IMR-90 (cell line): ENCODE data around the gene GUCY1A2. TPM values are rescaled to one million over a fixed set of nuclear protein-coding genes. Genes with fewer than 3 reads are reported as not detected.
A peak's percentile ranks its signal among the peaks of the same experiment; 100 is the strongest.

Source experiments
- ATAC-seq: fragments of 200-7000 bp; cut with Tn5 transposase; 2 replicates; pipeline ENCODE4 v1.9.1; 2020; ENCODE audit warnings: low read depth, mild to moderate bottlenecking, moderate library complexity
- BruUV-seq: library from RNA; stranded (reverse); fragments of 400-500 nt; replicated peaks from 2 replicates; lab custom pipeline; 2021; lab: Mats Ljungman, UMichigan
- CTCF ChIA-PET: fragments of 300-600 bp; formaldehyde crosslinking; extraction: SDS; loops from one replicate; lab custom pipeline; 2021; ENCODE audit warnings: antibody characterized with exemption; lab: Yijun Ruan, JAX
- POLR2A ChIA-PET: fragments of 300-600 bp; sonication (Branson Sonifier 250); formaldehyde crosslinking; loops from one replicate; lab custom pipeline; 2022; ENCODE audit warnings: antibody characterized with exemption; ENCODE audit not compliant: unreplicated experiment; lab: Charles Lee
- DNase-seq: peaks from one replicate; pipeline ENCODE4 v3.0.0; 2013
- H2AFZ ChIP-seq: replicated peaks from 2 replicates; pipeline ENCODE3; 2013; ENCODE audit warnings: low read length, mild to moderate bottlenecking; ENCODE audit not compliant: poor library complexity
- H2AK5ac ChIP-seq: 2 replicates; pipeline ENCODE4 v1.6.1; 2013; ENCODE audit warnings: low read depth, low read length, inconsistent platforms
- H2AK9ac ChIP-seq: replicated peaks from 2 replicates; pipeline ENCODE3; 2013; ENCODE audit warnings: mild to moderate bottlenecking, low read depth, low read length, moderate library complexity; ENCODE audit not compliant: poor library complexity
- H2BK120ac ChIP-seq: 2 replicates; pipeline ENCODE4 v1.6.1; 2013; ENCODE audit warnings: low read depth, low read length, inconsistent platforms
- H2BK15ac ChIP-seq: 3 replicates; pipeline ENCODE4 v1.6.1; 2013; ENCODE audit warnings: low read depth, low read length, inconsistent platforms
- H2BK20ac ChIP-seq: 2 replicates; pipeline ENCODE4 v1.6.1; 2013; ENCODE audit warnings: low read depth, mild to moderate bottlenecking, inconsistent platforms, low read length, moderate library complexity
- H2BK5ac ChIP-seq: 2 replicates; pipeline ENCODE4 v1.6.1; 2013; ENCODE audit warnings: mild to moderate bottlenecking, low read depth, low read length, inconsistent platforms; ENCODE audit not compliant: poor library complexity, severe bottlenecking
- H3K14ac ChIP-seq: replicated peaks from 2 replicates; pipeline ENCODE4 v1.6.1; 2013; ENCODE audit warnings: low read depth, low read length, inconsistent platforms
- H3K18ac ChIP-seq: 2 replicates; pipeline ENCODE4 v1.6.1; 2013; ENCODE audit warnings: low read depth, low read length, control low read depth
- H3K23ac ChIP-seq: 2 replicates; pipeline ENCODE4 v1.6.1; 2013; ENCODE audit warnings: low read depth, low read length, inconsistent platforms
- H3K27ac ChIP-seq: 2 replicates; pipeline ENCODE4 v1.5.1; 2013; ENCODE audit warnings: mild to moderate bottlenecking, control low read depth, low read length; ENCODE audit not compliant: insufficient read depth
- H3K27me3 ChIP-seq: 2 replicates; pipeline ENCODE4 v1.6.1; 2013; ENCODE audit warnings: low read length; ENCODE audit not compliant: control insufficient read depth, insufficient read depth
- H3K36me3 ChIP-seq: 2 replicates; pipeline ENCODE4 v1.6.1; 2013; ENCODE audit warnings: low read length, mixed read lengths; ENCODE audit not compliant: control insufficient read depth, insufficient read depth
- H3K4ac ChIP-seq: 2 replicates; pipeline ENCODE4 v1.6.1; 2013; ENCODE audit warnings: low read depth, low read length, inconsistent platforms
- H3K4me1 ChIP-seq: 2 replicates; pipeline ENCODE4 v1.6.1; 2013; ENCODE audit warnings: low read length, mixed read lengths; ENCODE audit not compliant: control insufficient read depth, insufficient read depth
- H3K4me2 ChIP-seq: 2 replicates; pipeline ENCODE4 v1.6.1; 2013; ENCODE audit warnings: low read depth, mild to moderate bottlenecking, control low read depth, low read length, moderate library complexity
- H3K4me3 ChIP-seq: 2 replicates; pipeline ENCODE4 v1.5.1; 2013; ENCODE audit warnings: low read depth, mild to moderate bottlenecking, control low read depth, low read length, moderate library complexity; ENCODE audit not compliant: insufficient read depth
- H3K56ac ChIP-seq: 2 replicates; pipeline ENCODE4 v1.6.1; 2013; ENCODE audit warnings: low read length, inconsistent platforms; ENCODE audit not compliant: insufficient read depth; ENCODE audit errors: extremely low read depth
- H3K79me1 ChIP-seq, 2 experiments: 2 replicates each; pipeline ENCODE4 v1.6.1; 2013; ENCODE audit warnings: low read length in 2 of 2, inconsistent platforms in 1 of 2, low read depth in 1 of 2
- H3K9ac ChIP-seq: 2 replicates; pipeline ENCODE4 v1.6.1; 2013; ENCODE audit warnings: low read depth, low read length, control low read depth
- H3K9me1 ChIP-seq: 2 replicates; pipeline ENCODE4 v1.6.1; 2013; ENCODE audit warnings: low read length, inconsistent platforms; ENCODE audit not compliant: insufficient read depth
- H3K9me3 ChIP-seq: 2 replicates; pipeline ENCODE4 v1.6.1; 2013; ENCODE audit warnings: low read length; ENCODE audit not compliant: control insufficient read depth, insufficient read depth
- H4K20me1 ChIP-seq: 2 replicates; pipeline ENCODE4 v1.6.1; 2013; ENCODE audit warnings: low read length, inconsistent platforms; ENCODE audit not compliant: insufficient read depth
- H4K5ac ChIP-seq: 2 replicates; pipeline ENCODE4 v1.6.1; 2013; ENCODE audit warnings: mild to moderate bottlenecking, low read depth, low read length, control low read depth
- H4K8ac ChIP-seq, 2 experiments: 2 replicates each; pipeline ENCODE4 v1.6.1; 2013; ENCODE audit warnings: low read depth in 2 of 2, low read length in 2 of 2, control low read depth in 1 of 2, inconsistent platforms in 1 of 2
- H4K91ac ChIP-seq: 2 replicates; pipeline ENCODE4 v1.6.1; 2013; ENCODE audit warnings: low read depth, low read length, inconsistent platforms; ENCODE audit not compliant: insufficient read depth
- MAZ ChIP-seq: IDR thresholded peaks from 2 replicates; pipeline ENCODE4 v1.6.1; 2012; ENCODE audit warnings: low read depth, mild to moderate bottlenecking, low read length, improper control_type of control experiment, moderate library complexity, borderline replicate concordance
- MXI1 ChIP-seq: IDR thresholded peaks from 2 replicates; pipeline ENCODE4 v1.6.1; 2012; ENCODE audit warnings: low read depth, mild to moderate bottlenecking, low read length, moderate library complexity, borderline replicate concordance
- NFE2L2 ChIP-seq: fragments of 150-350 bp; IDR thresholded peaks from 2 replicates; pipeline ENCODE4 v1.6.1; 2016; ENCODE audit warnings: low read depth, mild to moderate bottlenecking, low read length
- POLR2A ChIP-seq: IDR thresholded peaks from 2 replicates; pipeline ENCODE4 v1.6.1; 2012; ENCODE audit warnings: mild to moderate bottlenecking, low read depth, low read length
- SMC3 ChIP-seq: fragments of 150-350 bp; IDR thresholded peaks from 2 replicates; pipeline ENCODE4 v1.6.1; 2016; ENCODE audit warnings: low read depth, mild to moderate bottlenecking, antibody characterized with exemption, low read length, moderate library complexity
- WGBS, 2 experiments: methylation state at CpG; one replicate each; pipeline versions ENCODE4 v1.1.5 to v1.1.7; 2013; ENCODE audit warnings: missing lambda C conversion rate in 2 of 2; ENCODE audit not compliant: insufficient read length in 1 of 2; ENCODE audit errors: extremely low coverage in 2 of 2; 5-methylcytosine and 5-hydroxymethylcytosine counted together
- dilution Hi-C: fragments of 300-500 bp; cut with HindIII; formaldehyde crosslinking; loops from one replicate; pipeline ENCODE4 v1.14.3; 2018; ENCODE audit warnings: low sequenced_read_pairs; ENCODE audit not compliant: unreplicated experiment
- in situ Hi-C: fragments of 300-500 bp; cut with MboI; formaldehyde crosslinking; loops from 3 replicates; pipeline ENCODE4 v1.14.3; 2019; ENCODE audit warnings: low sequenced_read_pairs, inconsistent platforms, mixed read lengths
- intact Hi-C: fragments of 100-400 bp; cut with micrococcal nuclease; formaldehyde crosslinking; loops from 2 replicates; pipeline ENCODE4 v1.10.0; 2022
- polyA plus RNA-seq, 3 experiments: library from polyadenylated mRNA; depleted of rRNA; stranded (reverse); fragments of >200 nt; gene quantifications; 2 replicates each; pipeline ENCODE4 v1.2.3, GENCODE V29; 2012; ENCODE audit warnings: low replicate concordance in 1 of 3
- total RNA-seq: library from RNA; depleted of rRNA; stranded (reverse); fragments of >200 nt; gene quantifications from 2 replicates; pipeline ENCODE4 v1.2.3, GENCODE V29; 2012
- TF ChIP-seq, protein P1 (sequence below): fragments of 150-350 bp; IDR thresholded peaks from 2 replicates; pipeline ENCODE4 v1.6.1; 2017; ENCODE audit warnings: mild to moderate bottlenecking, antibody characterized with exemption, low read length, low read depth

GUCY1A2 gene
- total and polyA plus RNA-seq, 2 of the 4 experiments (the other 2 are of a cell fraction): under 0.01 to 0.03 TPM

DNA sequence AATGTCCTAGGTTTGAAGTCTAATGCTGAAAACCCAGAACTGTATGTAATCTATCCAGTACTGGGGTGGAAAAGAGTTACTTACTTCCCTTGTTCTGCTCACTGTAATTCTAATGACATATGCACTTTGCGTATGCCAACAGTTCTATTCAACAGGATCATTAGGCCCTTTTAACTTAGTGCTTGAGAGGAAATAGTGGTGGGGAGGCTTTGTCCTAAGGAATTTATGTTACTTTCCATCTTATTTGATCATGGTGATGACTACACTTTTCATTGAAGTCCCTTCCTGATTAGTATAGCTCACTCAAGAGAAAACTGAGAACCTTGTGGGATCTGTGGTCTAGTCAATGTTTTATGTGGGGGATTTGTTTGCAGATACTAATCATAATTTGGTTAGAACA, 348.2 kb downstream of the GUCY1A2 start:
- WGBS, 2 experiments: no CpG with 5 or more reads among the region's 1 CpG
- H3K4me3 ChIP-seq: no peak overlapping the region
- in situ Hi-C loops (no loop called here), intact Hi-C loops (no loop called here), dilution Hi-C loops (no loop called here)
- ChIA-PET POLR2A (no interaction called here), CTCF (no interaction called here)
- H3K9ac ChIP-seq: no peak overlapping the region
- no peak overlapping the region for H3K56ac ChIP-seq
- no peak overlapping the region; the same call in 2 of the 3 replicates for H2BK15ac ChIP-seq
- no peak overlapping the region for H4K5ac ChIP-seq
- H3K23ac ChIP-seq: no peak overlapping the region
- H3K27ac ChIP-seq: no peak overlapping the region
- H4K8ac ChIP-seq: no peak overlapping the region
- H2AK9ac ChIP-seq: no peak overlapping the region
- H3K27me3 ChIP-seq: no peaks in the 10 kb centered on the region
- H4K91ac ChIP-seq: no peak overlapping the region
- H3K4me2 ChIP-seq: no peak overlapping the region
- H4K20me1 ChIP-seq: no peaks in the 10 kb centered on the region
- DNase-seq (peak; percentile 4), ATAC-seq (no peak)
- H3K18ac ChIP-seq: no peak overlapping the region
- no peak overlapping the region for H2BK5ac ChIP-seq
- H3K4ac ChIP-seq: no peak overlapping the region
- no peaks in the 10 kb centered on the region for H3K9me3 ChIP-seq
- H3K36me3 ChIP-seq: no peaks in the 10 kb centered on the region
- no peak overlapping the region for H2BK120ac ChIP-seq
- no peak overlapping the region for H2AK5ac ChIP-seq
- no peaks in the 10 kb centered on the region for H3K4me1 ChIP-seq
- no peak overlapping the region for H2BK20ac ChIP-seq
- BruUV-seq: no TSS peak
- no peak overlapping the region for H2AFZ ChIP-seq
- H3K79me1 ChIP-seq: no peaks in the 10 kb centered on the region
- no peaks in the 10 kb centered on the region for H3K9me1 ChIP-seq
- H3K14ac ChIP-seq: no peak overlapping the region
- TF ChIP-seq SMC3: no peak
- no peak for TF ChIP-seq NFE2L2
- TF ChIP-seq, protein P1, sequence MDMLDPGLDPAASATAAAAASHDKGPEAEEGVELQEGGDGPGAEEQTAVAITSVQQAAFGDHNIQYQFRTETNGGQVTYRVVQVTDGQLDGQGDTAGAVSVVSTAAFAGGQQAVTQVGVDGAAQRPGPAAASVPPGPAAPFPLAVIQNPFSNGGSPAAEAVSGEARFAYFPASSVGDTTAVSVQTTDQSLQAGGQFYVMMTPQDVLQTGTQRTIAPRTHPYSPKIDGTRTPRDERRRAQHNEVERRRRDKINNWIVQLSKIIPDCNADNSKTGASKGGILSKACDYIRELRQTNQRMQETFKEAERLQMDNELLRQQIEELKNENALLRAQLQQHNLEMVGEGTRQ: no peak
- TF ChIP-seq MAZ: no peak
- TF ChIP-seq MXI1: no peak
- TF ChIP-seq POLR2A: no peak
